A673 (cell line): Measurements from ENCODE around the gene GUK1. TPM values are rescaled to one million over a fixed set of nuclear protein-coding genes. Genes with fewer than 3 reads are reported as not detected.

ENCODE experiments used
- BruUV-seq: library from RNA; stranded (reverse); fragments of 400-500 nt; replicated peaks from 2 replicates; lab custom pipeline; 2021; lab: Mats Ljungman, UMichigan
- CTCF ChIA-PET: fragments of 300-600 bp; sonication (Branson Sonifier 250); formaldehyde crosslinking; loops from one replicate; lab custom pipeline; 2022; ENCODE audit warnings: antibody characterized with exemption; lab: Charles Lee
- POLR2A ChIA-PET: fragments of 300-600 bp; sonication (Branson Sonifier 250); formaldehyde crosslinking; loops from one replicate; lab custom pipeline; 2022; ENCODE audit warnings: antibody characterized with exemption; ENCODE audit not compliant: low non-redundant PET; lab: Charles Lee
- DNase-seq: peaks from one replicate; pipeline ENCODE4 v3.0.0-alpha.2; 2015; ENCODE audit warnings: low spot score
- H3K27ac ChIP-seq: fragments of 200-600 bp; sonication (generic); 2 replicates; pipeline ENCODE4 v1.5.1; 2016; ENCODE audit warnings: mixed run types, low read depth, mild to moderate bottlenecking, mixed read lengths, antibody characterized with exemption, low read length; ENCODE audit not compliant: poor library complexity, severe bottlenecking
- H3K27me3 ChIP-seq: fragments of 200-600 bp; sonication (generic); replicated peaks from 2 replicates; pipeline ENCODE4 v1.6.1; 2017; ENCODE audit warnings: mixed run types, low read depth, mild to moderate bottlenecking, mixed read lengths, antibody characterized with exemption, low read length; ENCODE audit not compliant: insufficient read depth, poor library complexity
- H3K36me3 ChIP-seq: fragments of 200-600 bp; sonication (generic); 2 replicates; pipeline ENCODE4 v1.6.1; 2016; ENCODE audit warnings: mixed run types, mild to moderate bottlenecking, mixed read lengths, antibody characterized with exemption, low read length; ENCODE audit not compliant: insufficient read depth, poor library complexity, severe bottlenecking
- H3K4me1 ChIP-seq: fragments of 200-600 bp; sonication (generic); 2 replicates; pipeline ENCODE4 v1.6.1; 2017; ENCODE audit warnings: mixed run types, mild to moderate bottlenecking, mixed read lengths, antibody characterized with exemption, low read length; ENCODE audit not compliant: insufficient read depth, poor library complexity, severe bottlenecking
- H3K4me3 ChIP-seq: fragments of 200-600 bp; sonication (generic); 2 replicates; pipeline ENCODE4 v1.5.1; 2016; ENCODE audit warnings: low read depth, mixed run types, mild to moderate bottlenecking, mixed read lengths, low read length; ENCODE audit not compliant: poor library complexity, severe bottlenecking
- H3K9me3 ChIP-seq: fragments of 200-600 bp; sonication (generic); 2 replicates; pipeline ENCODE4 v1.6.1; 2016; ENCODE audit warnings: mixed run types, low read depth, mild to moderate bottlenecking, mixed read lengths, antibody characterized with exemption, low read length; ENCODE audit not compliant: poor library complexity, severe bottlenecking
- EZH2 ChIP-seq: fragments of 200-600 bp; sonication (generic); IDR thresholded peaks from 2 replicates; pipeline ENCODE4 v1.6.1; 2017; ENCODE audit warnings: borderline replicate concordance, low read depth, mild to moderate bottlenecking, mixed read lengths, antibody characterized with exemption, low read length; ENCODE audit not compliant: poor library complexity, severe bottlenecking
- intact Hi-C: fragments of 100-400 bp; cut with micrococcal nuclease; formaldehyde crosslinking; loops from one replicate; pipeline ENCODE4 v1.10.0; 2022; ENCODE audit not compliant: unreplicated experiment
- total RNA-seq: library from RNA; stranded (reverse); gene quantifications from 2 replicates; pipeline ENCODE4 v1.2.3, GENCODE V29; 2021
- TF ChIP-seq, protein P1 (sequence below): fragments of 300-800, 200-600 bp; sonication (generic); conservative IDR thresholded peaks from 2 replicates; pipeline ENCODE4 v1.5.1; 2017; ENCODE audit warnings: low read depth, mild to moderate bottlenecking, antibody characterized with exemption, low read length, moderate library complexity, mixed read lengths

The GUK1 gene
- total RNA-seq, 1 experiment from 2014 or later = 130 TPM

DNA sequence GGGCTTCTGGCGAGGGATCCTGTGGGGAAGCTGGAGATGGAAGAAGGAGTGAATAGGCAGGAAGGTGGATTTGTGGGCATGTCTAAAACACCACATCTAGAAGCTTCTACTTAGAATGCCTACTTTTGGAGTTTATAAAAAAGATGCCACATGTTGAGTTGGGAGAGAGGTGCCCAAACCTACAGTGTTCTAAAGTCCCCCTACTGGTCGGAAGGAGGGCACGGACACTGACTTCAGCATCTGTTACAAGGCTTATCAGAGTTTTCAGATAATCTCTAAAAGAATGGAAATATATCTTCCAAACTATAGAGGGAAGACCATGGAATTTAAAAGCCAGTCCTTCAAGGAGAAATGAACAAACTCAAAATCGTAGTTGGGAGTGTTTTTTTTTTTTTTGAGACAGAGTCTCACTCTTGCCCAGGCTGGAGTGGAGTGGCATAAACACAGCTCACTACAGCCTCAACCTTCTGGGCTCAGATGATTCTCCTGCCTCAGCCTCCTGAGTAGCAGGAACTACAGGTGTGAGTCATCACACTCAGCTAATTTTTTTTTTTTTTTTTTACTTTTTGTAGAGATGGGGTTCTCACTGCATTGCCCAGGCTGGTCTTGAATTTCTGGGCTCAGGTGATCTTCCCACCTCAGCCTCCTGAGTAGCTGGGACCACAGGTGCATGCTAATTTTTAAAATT is 40.3 kb downstream of the GUK1 start:
- intact Hi-C loops = no loop called here
- no peaks in the 10 kb centered on the region for H3K4me1 ChIP-seq
- H3K27ac ChIP-seq = no peak overlapping the region
- H3K36me3 ChIP-seq = no peaks in the 10 kb centered on the region
- peak; percentile 33 for DNase-seq
- no peaks in the 10 kb centered on the region for H3K9me3 ChIP-seq
- POLR2A ChIA-PET = no interaction called here
- CTCF ChIA-PET = no interaction called here
- H3K27me3 ChIP-seq = no peaks in the 10 kb centered on the region
- no TSS peak for BruUV-seq
- no peak for TF ChIP-seq EZH2
- TF ChIP-seq, protein P1, sequence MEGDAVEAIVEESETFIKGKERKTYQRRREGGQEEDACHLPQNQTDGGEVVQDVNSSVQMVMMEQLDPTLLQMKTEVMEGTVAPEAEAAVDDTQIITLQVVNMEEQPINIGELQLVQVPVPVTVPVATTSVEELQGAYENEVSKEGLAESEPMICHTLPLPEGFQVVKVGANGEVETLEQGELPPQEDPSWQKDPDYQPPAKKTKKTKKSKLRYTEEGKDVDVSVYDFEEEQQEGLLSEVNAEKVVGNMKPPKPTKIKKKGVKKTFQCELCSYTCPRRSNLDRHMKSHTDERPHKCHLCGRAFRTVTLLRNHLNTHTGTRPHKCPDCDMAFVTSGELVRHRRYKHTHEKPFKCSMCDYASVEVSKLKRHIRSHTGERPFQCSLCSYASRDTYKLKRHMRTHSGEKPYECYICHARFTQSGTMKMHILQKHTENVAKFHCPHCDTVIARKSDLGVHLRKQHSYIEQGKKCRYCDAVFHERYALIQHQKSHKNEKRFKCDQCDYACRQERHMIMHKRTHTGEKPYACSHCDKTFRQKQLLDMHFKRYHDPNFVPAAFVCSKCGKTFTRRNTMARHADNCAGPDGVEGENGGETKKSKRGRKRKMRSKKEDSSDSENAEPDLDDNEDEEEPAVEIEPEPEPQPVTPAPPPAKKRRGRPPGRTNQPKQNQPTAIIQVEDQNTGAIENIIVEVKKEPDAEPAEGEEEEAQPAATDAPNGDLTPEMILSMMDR = peak; percentile 56
- no peak overlapping the region for H3K4me3 ChIP-seq

DNA sequence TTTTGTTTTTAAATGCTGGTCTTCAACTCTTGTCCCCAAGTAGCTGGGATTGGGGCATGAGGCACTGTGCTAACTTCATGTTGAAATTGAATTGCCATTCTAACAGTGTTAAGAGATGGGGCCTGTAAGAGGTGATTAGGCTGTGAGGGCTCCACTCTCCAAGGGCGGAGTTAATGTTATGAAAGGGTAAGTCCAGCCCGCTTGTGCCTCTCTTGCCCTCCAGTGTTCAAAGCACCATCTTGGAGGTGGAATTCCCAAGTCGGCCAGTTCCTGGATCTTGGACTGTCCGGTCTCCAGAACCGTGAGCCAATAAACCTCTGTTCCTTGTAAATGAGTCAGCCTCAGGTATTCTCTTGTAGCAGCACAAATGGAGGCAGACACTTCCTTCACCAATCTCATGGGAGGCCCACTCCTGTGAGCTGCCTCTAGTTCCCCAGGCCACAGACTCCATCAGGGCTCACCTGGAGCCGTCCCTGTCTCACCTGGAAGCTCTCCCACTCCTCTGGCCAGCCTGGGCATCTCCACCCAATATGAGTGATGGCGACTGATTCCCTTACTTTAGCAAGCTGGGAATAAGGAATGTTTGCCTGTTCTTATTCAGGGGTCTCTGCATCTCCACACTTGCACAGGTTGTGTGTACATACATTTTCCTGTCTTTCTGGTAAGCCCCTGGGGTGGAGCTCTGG is 41.0 kb downstream of the GUK1 start:
- CTCF ChIA-PET = no interaction called here
- intact Hi-C loops = no loop called here
- no peak for TF ChIP-seq EZH2
- TF ChIP-seq, protein P1 = no peak

DNA sequence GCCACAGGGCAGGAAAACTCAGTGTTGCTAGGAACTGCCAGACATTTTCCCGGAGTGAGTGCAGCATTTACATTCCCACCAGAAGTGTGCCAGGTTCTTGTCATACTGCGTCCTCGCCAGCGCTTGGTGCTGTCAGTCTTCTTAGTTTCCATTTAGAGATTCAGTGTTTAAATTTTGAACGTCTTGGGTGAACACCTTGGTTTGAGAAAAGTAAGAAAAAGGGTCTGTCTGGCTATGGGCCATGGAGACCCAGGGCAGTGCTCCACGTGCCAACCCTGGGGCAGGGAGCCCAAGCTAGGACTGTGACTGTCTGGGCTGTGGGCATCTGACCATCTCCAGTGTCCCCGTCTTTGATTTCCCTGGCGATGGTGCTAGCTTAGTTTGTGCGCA is 41.6 kb downstream of the GUK1 start:
- no peak overlapping the region for H3K27ac ChIP-seq
- ChIA-PET POLR2A (no interaction called here), CTCF (no interaction called here)
- no peak for DNase-seq
- H3K9me3 ChIP-seq = no peaks in the 10 kb centered on the region
- H3K36me3 ChIP-seq = no peaks in the 10 kb centered on the region
- intact Hi-C loops = no loop called here
- no peaks in the 10 kb centered on the region for H3K4me1 ChIP-seq
- H3K4me3 ChIP-seq = no peak overlapping the region
- no peak for TF ChIP-seq EZH2
- TF ChIP-seq, protein P1 = no peak
- H3K27me3 ChIP-seq = no peaks in the 10 kb centered on the region
- no TSS peak for BruUV-seq

More for the DNA sequence above, 41.0 kb downstream of the GUK1 start:
- Histone ChIP-seq H3K27ac (no peak overlapping the region), H3K9me3 (no peaks in the 10 kb centered on the region), H3K4me3 (no peak overlapping the region), H3K27me3 (no peaks in the 10 kb centered on the region), H3K4me1 (no peaks in the 10 kb centered on the region), H3K36me3 (no peaks in the 10 kb centered on the region)
- DNase-seq = no peak
- POLR2A ChIA-PET = no interaction called here
- BruUV-seq = no TSS peak
